Activated CD4-positive, CD25-positive, alpha-beta regulatory T cell treated with anti-CD3 and anti-CD28 coated beads, Interleukin-2, amount 50 U/mL, for 72 hours (primary cell): ENCODE results near the gene IGFL2.
"Not testable (repeated sequence)": the region's sequence is repeated elsewhere in the genome, so short reads cannot be mapped to it uniquely, and the experiment has no call there.

Experiments
- DNase-seq: peaks from one replicate; pipeline ENCODE4 v3.0.0; 2021

IGFL2 gene

DNA sequence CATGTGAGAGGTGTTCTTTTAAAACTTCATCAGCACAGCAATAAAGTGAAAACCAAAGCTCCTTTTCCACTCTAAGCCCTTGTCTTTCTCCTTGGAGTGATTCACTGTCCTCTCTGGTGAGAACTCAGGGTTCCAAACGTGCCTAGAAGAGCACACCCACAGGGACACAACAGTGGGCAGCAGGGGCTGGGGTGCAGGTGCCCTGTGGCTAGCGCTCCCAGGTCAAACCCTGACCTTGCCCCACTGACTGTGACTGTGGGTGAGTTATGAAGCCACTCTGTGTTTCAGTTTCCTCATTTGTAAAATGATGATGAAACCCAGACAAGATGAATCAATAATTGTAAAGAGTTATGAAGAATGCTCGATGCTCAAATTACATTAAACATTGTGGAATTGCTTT is 43.9 kb downstream of the IGFL2 start:
- no peak for DNase-seq

- not testable (repeated sequence) for DNase-seq
Measured at GRCh38 chr19:46192626-46192991, 44.6 kb downstream of the IGFL2 start.

DNA sequence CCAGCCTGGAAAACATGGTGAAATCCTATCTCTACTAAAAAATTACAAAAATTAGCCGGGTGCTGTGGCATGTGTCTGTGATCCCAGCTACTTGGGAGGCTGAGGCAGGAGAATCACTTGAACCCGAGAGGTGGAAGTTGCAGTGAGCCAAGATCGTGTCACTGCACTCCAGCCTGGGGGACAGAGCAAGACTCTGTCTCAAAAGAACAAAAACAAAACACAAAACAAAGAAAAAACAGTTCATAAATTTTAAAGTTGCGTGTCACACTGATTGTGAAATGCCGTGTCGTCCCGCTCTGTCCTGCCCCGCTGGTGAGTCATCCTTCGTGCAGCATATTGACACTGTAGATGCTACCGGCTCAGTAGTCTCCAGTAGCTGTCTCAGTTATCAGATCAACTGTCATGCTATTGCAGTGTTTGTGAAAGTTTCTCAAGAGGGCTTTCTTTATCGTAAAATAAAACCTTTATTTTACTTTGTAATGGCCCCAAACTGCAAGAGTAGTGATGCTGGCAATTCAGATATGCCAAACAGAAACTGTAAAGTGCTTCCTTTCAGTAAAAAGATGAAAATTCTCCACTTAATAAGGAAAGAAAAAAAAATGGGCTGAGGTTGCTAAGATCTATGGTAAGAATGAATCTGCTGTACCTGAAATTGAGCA is 45.1 kb downstream of the IGFL2 start:
- DNase-seq: no peak

GRCh38 chr19:46193678-46194077 is 45.6 kb downstream of the IGFL2 start:
- DNase-seq: no peak

GRCh38 chr19:46195104-46195503 is 47.1 kb downstream of the IGFL2 start:
- no peak for DNase-seq

GRCh38 chr19:46195919-46196318 is 47.9 kb downstream of the IGFL2 start:
- not testable (repeated sequence) for DNase-seq

- DNase-seq: no peak
Measured at GRCh38 chr19:46196410-46197124, 48.5 kb downstream of the IGFL2 start.

DNA sequence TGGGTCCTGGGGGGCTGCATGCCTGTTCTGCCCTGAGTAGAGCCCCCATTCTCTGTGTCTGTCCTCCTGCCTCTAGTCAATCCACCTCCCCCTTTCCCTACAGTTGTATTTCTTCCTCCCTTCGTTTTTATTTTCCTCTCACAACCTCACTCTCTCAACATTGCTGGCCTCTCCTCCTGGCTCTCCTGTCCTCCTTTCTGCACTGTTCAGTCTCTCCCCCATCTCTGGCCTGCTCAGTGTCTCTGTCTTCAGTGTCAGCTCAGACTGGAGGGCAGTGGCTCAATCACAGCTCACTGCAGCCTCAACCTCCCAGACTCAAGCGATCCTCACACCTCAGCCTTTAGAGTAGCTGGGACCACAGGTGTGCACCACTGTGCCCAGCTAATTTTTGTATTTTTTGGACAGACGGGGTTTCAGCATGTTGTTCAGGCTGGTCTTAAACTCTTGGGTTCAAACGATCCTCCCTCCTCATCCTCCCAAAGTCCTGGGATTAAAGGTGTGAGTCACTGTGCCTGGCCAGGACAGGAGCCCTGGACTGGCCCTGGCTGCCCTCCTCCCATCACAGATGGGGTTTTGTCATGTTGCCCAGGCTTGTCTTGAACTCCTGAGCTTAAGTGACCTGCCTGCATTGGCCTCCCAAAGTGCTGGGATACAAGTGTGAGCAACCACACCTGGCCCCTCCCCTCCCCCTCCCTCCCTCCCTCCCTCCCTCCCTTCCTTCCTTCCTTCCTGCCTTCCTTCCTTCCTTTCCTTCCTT is 49.5 kb downstream of the IGFL2 start:
- no peak for DNase-seq

DNA sequence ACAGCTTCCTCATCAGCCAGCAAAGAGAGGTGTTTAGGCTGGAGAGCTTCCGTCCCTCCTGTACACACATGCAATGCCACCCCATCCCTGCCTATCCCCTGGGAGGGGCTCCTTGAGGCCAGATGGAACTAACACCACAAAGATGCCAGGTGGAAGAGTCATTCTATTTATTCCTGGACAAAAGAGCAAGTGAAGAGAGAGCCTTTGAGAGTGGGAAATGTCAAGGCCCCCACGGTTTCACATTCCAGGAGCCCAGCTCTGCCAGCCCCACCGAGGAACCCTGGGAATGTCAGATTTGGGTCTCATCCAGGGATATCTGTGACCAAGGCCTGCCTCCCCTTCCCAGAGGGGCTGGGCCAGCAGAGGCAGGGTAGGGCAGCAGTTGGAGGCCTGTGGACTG is 50.7 kb downstream of the IGFL2 start:
- DNase-seq: no peak

DNA sequence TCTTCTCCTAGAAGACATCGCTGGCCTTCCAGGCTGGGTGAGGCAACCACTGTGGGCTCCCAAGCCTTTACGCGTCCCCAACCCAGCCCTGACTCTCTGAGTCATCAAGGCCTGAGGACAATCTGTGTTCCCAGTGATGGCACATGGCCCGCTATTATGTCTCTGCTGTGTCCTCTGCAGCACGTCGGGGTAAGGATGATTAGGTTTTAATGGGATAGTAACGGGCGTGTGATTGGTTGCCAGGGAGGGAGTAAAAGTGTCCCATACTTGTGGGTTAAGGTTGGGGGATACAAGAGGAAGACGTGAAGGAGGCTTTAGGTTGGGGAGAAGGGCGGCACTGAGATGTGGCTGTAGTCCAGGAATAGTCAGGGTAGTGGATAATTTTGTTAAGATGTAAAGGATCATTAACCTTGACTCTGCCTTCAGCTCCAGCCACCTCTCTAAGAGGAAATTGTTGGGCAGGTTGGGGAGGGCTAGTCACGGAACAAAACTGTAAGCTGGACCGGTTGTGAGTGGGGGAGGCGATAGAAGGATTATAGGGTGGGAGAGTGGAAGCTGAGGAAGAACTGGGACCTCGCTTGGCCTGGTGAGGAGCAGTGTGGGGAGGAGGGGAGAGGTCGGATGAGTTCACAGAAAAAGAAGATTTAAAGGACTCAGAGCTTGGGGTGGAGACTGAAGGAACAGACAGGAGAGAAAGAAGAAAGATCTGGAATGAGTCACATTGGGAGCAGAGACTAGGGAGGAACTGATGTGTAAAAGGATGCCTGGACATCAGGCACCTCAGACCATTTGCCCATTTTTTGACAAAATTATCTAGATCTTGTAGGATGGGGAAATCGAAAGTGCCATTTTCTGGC is 53.6 kb downstream of the IGFL2 start:
- no peak for DNase-seq

GRCh38 chr19:46202426-46202825 is 54.4 kb downstream of the IGFL2 start:
- DNase-seq: no peak

GRCh38 chr19:46202872-46203860 is 55.1 kb downstream of the IGFL2 start:
- DNase-seq: no peak

DNA sequence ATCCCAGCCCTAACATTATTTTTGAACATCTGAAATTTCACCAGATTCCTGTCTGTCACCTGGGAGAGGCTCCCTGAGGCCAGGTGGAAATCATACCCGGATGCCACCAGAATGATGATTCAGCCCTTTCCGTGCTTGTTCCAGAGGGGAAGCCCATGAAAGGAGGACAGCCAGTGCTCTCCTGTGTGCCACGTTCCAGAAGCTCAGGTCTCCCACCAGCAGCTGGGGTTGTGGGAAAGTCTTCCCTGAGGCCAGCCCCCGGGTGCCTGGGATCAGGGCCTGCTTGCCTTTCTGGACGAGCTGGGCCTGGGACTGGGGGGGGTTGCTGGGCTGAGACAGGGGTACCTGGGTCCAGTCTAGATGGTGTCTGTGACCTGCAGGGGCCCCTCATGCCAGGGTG is 56.0 kb downstream of the IGFL2 start:
- DNase-seq: no peak

GRCh38 chr19:46205183-46205984 is 57.3 kb downstream of the IGFL2 start:
- no peak for DNase-seq

DNA sequence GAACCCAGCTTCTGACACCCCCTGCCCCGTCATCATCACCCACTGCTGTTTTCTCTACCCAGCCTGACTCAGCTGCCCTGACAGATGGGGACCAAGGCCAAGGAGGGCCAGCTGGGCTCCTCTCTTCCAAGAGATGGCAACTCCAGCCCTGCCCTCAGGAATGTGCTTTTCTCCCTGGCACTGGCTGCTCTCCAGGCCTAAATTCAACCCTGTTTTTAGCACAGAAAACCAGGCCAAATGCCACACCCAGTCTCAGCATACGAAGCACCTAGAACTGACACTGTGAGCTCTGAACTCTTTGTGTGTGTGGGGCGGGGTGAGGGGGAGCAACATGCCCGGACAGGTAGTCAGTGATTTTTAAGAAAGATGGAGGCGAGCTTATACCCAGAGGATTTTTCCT is 58.1 kb downstream of the IGFL2 start:
- no peak for DNase-seq

GRCh38 chr19:46206682-46207081 is 58.6 kb downstream of the IGFL2 start:
- no peak for DNase-seq

DNA sequence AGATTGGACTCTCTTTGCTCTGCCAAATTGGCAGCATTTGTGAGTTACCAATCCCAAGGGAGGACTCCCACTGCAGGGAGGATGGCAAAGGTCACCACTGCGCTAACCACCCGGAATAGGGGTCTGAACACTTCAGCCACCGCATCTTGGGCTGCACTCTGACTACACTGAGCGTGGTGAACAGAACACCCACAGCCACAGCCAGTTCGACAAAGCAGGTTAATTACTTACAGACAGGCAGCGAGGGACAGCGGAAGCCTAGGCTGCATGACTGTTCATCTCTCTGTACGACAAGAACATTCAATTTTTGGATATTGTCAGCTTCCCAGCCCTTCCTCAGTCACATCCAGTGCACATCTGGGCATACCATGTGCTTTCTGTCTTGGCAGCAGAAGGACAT is 59.8 kb downstream of the IGFL2 start:
- not testable (repeated sequence) for DNase-seq

GRCh38 chr19:46209051-46209450 is 61.0 kb downstream of the IGFL2 start:
- no peak for DNase-seq

- no peak for DNase-seq
Measured at GRCh38 chr19:46209472-46209871, 61.4 kb downstream of the IGFL2 start.

DNA sequence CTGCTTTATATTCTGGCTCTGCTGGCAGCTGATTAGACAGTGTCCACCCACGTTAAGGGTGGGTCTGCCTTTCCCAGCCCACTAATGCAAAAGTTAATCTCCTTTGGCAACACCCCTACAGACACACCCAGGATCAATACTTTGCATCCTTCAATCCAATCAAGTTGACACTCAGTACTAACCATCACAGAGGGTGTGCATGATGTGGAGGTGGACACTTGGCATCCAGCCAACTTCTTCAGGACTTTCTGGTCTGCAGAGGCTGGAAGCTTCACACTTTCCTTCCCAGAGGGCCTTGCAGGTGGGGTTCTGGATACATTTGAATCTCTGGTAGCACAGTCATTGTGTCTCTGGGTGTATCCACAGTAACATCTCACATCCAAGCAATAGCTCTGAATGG is 62.6 kb downstream of the IGFL2 start:
- DNase-seq: no peak
